Astrocyte of the spinal cord (primary cell): ENCODE data around the gene MPND.

Experiments used
- DNase-seq: peaks from one replicate; pipeline ENCODE4 v3.0.0; 2011; ENCODE audit warnings: low read depth, low spot score
- H3K4me3 ChIP-seq: 2 replicates; pipeline ENCODE4 v1.5.1; 2011; ENCODE audit warnings: low read depth, mild to moderate bottlenecking, low read length, moderate library complexity
- in situ Hi-C: cut with HindIII; loops from 2 replicates; pipeline ENCODE4 v1.10.0; 2017; ENCODE audit warnings: low sequenced_read_pairs
- TF ChIP-seq, protein P1 (sequence below): IDR thresholded peaks from 2 replicates; pipeline ENCODE4 v1.5.1; 2012; ENCODE audit warnings: low read depth, mild to moderate bottlenecking, low read length, inconsistent platforms

Gene MPND, protein sequence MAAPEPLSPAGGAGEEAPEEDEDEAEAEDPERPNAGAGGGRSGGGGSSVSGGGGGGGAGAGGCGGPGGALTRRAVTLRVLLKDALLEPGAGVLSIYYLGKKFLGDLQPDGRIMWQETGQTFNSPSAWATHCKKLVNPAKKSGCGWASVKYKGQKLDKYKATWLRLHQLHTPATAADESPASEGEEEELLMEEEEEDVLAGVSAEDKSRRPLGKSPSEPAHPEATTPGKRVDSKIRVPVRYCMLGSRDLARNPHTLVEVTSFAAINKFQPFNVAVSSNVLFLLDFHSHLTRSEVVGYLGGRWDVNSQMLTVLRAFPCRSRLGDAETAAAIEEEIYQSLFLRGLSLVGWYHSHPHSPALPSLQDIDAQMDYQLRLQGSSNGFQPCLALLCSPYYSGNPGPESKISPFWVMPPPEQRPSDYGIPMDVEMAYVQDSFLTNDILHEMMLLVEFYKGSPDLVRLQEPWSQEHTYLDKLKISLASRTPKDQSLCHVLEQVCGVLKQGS

DNA sequence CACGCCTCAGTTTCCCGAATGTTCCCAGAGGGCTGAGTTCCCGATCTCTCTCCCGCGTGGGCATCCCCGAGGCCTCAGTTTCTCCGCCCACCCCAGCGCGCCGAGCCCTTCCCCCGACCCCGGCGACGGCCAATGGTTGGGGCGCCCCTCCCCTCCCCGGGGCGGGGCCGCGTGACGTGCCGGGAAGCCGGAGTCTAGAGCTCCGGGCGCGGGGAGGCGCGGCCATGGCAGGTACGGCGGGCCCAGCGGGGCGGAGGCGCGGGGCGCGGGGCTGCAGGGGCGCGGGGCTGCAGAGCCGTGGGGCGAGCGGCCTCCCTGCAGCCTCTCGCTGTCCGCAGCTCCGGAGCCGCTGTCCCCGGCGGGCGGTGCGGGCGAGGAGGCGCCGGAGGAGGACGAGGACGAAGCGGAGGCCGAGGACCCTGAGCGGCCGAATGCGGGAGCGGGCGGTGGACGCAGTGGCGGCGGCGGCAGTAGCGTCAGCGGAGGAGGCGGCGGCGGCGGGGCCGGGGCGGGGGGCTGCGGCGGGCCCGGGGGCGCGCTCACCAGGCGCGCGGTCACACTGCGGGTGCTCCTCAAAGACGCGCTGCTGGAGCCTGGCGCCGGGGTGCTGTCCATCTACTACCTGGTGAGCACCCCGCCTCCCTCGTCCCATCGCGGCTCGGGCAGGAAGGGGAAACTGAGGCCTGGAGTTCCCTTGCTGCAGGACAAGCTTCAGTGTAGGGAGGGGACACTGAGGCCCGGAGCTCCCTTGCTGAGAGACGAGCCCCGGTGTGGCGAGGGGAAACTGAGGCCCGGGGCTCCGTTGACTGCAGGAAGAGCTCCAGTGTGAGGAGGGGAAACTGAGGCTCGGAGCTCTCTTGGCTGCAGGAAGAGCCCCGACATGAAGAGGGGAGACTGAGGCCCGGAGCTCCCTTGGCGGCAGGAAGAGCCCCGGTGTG, at the start of gene MPND:
TSS of gene MPND (plus strand) at position 193 of the 938 bp plus-strand sequence. CDS start at position 225, 32 bp downstream.
- peak within 1 kb of the TSS; percentile 71 for H3K4me3 ChIP-seq
- in situ Hi-C loops, result no loop called here
- TF ChIP-seq, protein P1, sequence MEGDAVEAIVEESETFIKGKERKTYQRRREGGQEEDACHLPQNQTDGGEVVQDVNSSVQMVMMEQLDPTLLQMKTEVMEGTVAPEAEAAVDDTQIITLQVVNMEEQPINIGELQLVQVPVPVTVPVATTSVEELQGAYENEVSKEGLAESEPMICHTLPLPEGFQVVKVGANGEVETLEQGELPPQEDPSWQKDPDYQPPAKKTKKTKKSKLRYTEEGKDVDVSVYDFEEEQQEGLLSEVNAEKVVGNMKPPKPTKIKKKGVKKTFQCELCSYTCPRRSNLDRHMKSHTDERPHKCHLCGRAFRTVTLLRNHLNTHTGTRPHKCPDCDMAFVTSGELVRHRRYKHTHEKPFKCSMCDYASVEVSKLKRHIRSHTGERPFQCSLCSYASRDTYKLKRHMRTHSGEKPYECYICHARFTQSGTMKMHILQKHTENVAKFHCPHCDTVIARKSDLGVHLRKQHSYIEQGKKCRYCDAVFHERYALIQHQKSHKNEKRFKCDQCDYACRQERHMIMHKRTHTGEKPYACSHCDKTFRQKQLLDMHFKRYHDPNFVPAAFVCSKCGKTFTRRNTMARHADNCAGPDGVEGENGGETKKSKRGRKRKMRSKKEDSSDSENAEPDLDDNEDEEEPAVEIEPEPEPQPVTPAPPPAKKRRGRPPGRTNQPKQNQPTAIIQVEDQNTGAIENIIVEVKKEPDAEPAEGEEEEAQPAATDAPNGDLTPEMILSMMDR, result no peak
- peak; percentile 83 for DNase-seq

DNA sequence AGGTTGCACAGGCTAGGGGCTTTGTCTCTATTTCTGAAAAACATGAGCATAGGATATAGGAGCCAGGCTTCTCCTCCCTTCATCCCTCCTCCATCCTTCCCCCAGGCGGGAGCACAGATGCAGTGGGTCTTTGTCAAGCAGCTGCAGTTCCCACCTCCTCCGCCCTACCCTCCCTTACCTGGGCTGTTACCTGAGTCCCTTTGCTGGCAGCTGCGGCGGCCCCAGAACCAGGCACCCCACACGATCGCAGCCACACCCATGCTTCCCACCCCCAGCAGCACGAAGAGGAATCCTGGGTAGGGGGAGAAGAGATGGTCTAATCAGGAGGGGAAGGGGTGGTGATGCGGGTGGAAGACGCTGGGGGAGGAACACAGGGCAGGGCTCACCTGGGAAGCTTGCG, 49.0 kb upstream of the MPND start:
- TF ChIP-seq, protein P1, result no peak
- no peak for DNase-seq
- in situ Hi-C loops, result no loop called here
- H3K4me3 ChIP-seq, result no peak overlapping the region

DNA sequence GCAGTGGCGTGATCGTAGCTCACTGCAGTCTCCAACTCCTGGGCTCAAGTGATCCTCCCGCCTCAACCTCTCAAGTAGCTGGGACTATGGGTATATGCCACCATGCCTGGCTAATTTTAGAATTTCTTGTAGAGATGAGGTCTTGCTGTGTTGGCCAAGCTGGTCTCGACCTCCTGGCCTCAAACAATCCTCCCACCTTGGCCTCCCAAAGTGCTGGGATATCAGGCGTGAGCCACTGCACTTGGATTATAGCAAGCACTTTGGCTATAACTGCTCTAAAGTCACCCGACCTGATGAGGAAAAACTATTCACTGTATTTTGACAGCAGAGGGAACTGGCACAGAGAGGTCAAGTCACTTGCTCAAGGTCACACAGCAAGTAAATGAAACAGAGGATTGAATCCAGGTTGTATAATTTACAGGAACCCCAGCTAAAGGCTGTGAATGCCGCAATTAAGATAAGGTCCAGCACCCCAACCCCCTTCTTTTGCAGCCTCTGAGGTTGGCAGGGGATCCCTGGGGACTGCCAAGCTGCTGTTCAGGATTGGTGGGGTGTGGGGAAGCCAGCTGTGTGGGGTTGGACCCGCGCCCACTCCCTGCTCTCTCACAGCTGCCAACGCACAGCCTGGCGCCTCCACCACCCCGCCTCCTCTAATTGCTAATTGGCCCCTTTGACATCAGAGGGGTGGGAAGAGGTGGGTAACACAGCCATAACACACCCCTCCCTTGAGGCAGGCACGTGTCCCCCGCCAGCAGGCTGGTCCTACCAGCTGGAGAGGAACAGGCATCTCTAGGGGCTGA, 47.2 kb upstream of the MPND start:
- TF ChIP-seq, protein P1, result no peak
- no peak for DNase-seq
- in situ Hi-C loops, result no loop called here
- no peak overlapping the region for H3K4me3 ChIP-seq

DNA sequence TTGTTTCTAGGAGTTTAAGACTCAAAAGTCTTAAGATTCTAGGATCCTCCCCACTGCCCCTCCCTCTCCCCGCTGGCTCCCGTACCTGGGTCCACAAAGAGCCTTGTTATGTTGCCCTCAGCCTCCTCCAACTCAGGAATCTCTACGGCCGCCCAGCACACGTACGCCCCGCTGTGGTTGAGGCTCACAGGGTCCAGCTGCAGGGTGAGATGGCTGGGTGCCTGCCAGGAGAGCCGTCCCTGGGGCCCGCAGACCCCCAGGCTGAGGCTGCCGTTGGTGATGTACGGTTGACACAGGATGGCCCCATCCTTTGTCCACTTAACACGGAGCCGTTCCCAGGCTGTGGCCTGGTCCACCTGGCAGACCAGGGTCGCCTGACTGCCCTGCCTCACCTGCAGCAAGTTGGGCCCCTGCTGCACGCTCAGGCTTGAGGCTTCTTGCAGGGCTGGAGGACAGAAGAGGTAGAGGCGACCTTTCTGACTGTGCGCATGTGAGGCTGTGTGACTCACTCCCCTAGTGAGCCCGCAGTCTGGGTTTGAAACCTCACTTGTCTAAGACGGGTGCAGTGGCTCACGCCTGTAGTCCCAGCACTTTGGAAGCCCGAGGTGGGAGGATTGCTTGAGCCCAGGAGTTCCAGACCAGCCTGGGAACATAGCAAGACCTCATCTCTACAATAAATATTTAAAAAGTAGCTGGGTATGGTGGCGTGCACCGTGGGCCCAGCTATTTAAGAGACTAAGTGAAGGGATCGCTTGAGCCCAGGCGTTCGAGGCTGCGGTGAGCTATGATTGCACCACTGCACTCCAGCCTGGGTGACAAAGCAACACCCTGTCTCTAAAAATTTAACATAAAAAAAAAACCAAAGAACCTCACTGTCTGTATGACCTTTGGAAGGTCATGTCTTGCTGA, 45.2 kb upstream of the MPND start:
- DNase-seq, result no peak
- TF ChIP-seq, protein P1, result no peak
- no peak overlapping the region for H3K4me3 ChIP-seq

DNA sequence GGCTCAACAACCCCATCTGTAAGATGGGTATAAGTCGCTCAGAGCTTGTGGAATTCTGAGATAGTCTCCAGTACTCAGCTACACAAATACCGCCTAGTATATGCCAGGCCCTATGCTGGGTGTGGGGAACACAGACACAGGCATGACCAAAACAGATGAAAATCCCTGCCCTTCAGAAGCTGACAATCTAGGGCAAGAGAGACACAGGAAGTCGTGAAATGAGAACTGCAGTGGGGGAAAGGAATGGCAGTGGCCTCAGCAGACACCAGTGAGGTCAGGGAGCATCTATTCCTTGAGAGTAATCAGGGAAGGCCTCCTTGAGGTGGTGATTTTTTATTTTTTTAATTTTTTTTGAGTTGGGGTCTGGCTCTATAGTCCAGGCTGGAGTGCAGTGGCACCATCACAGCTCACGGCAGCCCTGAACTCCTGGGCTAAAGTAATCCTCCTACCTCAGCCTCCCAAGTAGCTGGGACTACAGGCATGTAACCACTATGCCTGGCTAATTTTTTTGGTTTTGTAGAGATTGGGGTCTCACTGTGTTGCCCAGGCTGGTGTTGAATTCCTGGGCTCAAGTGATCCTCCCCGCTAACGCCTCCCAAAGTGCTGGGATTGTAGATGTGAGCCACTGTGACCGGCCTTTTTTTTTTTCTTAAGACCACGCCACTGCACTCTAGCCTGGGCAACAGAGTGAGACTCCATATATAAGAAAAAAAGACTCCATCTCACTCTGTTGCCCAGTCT, 44.4 kb upstream of the MPND start:
- in situ Hi-C loops, result no loop called here
- no peak overlapping the region for H3K4me3 ChIP-seq
- TF ChIP-seq, protein P1, result no peak
- DNase-seq, result no peak

More for the DNA sequence above, 45.2 kb upstream of the MPND start:
- in situ Hi-C loops, result no loop called here
